Activated CD8-positive, alpha-beta memory T cell treated with anti-CD3 and anti-CD28 coated beads for 24 hours (primary cell): ENCODE data around the gene CD36.
"Not testable (repeated sequence)": the region's sequence is repeated elsewhere in the genome, so short reads cannot be mapped to it uniquely, and the experiment has no call there.

Source experiments
- DNase-seq: peaks from one replicate; pipeline ENCODE4 v3.0.0-alpha.2; 2020

Gene CD36

DNA sequence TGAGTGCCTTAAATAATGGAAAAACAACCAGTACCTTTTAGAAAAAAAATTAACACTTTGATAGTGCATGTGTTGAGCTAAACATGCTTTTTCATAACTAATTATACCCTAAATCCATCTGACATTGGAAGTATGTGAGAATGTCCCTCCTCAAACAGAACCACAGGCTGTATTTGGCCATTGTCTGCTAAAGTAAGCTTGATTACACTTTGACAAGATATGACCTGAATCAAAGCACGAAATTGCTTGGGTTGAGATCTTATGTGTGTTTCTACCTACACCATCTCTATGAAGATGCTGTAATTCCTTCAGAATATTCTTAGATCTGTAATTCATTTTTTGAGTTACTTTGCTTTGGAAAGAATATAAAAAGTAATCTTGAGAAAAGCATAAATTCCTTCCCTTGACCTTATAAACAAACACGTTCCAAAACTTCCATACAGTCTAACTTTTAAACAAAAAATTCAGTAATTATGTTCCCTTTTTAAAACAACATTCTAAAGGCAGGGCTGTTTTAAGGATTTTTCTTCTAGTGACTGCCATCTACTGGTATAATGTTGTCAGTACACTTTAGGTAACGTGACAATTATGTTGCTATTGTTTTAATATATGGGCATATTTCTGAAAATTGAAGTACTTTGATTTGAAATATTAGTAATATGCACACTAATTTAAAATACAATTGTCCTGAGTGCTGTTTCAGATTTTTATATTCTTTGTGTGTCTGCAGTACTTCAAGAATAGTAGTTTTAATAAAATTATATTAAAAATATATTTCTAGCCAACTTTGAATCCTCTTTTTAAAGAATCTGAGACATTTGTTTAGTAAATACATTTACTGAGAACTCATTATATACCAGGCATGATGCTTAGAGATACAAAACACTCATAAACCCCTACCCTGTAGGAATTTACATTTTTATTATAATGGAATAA, 20.9 kb downstream of the CD36 start:
- DNase-seq: no peak

- DNase-seq: no peak
These were observed 22.5 kb downstream of the CD36 start for GRCh38 chr7:80660939-80661338.

DNA sequence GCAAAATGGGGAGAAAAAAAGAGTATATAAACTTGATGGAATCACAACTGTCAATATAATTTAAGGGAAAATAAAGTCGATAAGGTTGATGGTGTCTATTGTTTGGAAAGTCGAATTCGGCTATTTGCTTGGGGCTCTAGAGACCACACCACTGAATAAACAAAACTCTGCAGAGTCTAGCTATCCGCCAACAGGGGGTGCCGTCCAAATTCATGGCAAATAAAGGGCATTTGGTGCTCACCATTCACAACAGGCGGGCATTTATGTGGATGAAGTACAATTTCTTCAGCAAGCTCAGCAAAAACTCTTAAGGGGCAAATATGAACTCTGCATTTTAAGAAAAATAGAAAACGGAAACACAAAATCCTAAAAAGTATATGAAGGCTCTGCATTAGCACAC, 23.3 kb downstream of the CD36 start:
- no peak for DNase-seq

DNA sequence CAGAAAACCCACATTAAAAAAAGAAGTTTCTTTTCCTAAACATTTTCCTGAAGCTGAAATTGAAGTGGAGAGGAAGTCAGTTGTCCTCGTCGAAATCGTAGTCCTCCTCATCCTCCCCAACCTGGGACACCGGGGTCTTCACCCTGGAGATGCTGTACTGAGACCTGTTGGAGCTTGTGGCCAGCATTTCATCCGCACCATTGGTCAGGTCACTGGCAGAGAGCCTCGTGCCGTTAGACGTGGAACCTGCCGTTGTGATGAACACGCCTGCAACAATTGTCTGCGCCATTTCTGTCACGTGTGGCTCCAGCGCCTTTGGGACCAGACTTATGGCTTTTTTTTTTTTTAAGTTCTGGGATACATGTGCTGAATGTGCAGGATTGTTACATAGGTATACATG, 23.8 kb downstream of the CD36 start:
- DNase-seq: no peak

GRCh38 chr7:80665526-80665925, 27.1 kb downstream of the CD36 start:
- no peak for DNase-seq

GRCh38 chr7:80666376-80666775, 27.9 kb downstream of the CD36 start:
- DNase-seq: no peak

DNA sequence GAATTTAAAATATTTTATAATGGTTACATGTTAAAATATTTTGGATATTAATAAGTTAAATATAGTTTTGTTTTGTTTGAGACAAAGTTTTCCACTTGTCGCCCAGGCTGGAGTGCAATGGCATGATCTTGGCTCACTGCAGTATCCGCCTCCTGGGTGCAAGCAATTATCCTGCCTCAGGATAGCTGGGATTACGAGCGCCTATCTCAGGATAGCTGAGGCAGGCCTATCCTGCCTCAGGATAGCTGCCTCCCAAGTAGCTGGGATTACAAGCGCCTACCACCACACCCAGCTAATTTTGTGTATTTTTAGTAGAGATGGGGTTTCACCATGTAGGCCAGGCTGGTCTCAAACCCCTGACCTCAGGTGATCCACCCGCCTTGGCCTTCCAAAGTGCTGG, 30.9 kb downstream of the CD36 start:
- DNase-seq: not testable (repeated sequence)

DNA sequence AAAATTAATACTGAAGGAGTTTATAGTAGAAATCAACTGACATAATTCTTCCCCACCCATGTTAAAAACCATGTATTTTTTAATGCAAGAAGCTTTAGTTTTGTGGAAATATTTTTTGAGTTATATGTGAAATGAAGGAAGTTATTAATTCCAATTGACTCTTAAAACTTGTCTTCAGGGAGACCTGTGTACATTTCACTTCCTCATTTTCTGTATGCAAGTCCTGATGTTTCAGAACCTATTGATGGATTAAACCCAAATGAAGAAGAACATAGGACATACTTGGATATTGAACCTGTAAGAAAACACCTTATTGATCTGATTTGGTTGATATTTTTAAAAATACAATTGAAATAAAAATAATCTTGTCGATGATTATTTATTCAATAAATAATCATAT, 33.3 kb downstream of the CD36 start:
- DNase-seq: no peak

DNA sequence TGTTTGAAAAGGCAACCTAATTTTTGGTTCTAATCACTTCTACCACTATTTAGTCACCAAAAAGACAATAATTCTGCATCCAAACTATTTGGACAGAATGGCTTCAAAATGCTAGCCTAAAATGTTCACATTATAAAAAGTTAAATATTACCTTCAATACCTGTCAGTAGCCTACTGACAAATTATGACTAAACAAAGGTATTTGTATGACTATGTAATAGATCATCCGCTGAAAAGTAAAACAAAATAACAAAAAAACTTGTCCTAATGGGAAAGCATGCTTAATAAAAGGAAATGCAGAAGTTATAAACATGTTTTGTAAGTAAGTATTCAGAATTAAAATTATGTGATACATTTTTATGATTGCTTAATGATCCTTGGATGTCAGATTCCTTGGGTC, 36.6 kb downstream of the CD36 start:
- no peak for DNase-seq

DNA sequence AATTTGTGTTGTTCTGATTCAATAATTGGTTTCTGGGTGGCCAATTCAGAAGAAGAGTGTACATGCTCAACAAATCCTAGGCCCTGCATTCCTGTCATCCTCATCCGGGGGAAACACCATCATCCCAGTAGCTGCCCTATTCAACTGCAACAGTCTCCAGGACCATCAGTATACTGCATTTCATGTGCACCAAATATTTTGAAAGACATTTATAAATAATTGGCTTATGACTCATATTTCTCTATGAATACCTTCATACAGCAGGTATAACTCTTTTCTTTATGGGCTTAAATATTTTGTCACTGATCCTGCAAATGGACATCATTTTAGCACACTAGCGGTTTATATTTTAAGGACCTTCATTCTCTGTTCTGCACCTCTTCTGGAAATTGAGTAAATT, 38.0 kb downstream of the CD36 start:
- no peak for DNase-seq

DNA sequence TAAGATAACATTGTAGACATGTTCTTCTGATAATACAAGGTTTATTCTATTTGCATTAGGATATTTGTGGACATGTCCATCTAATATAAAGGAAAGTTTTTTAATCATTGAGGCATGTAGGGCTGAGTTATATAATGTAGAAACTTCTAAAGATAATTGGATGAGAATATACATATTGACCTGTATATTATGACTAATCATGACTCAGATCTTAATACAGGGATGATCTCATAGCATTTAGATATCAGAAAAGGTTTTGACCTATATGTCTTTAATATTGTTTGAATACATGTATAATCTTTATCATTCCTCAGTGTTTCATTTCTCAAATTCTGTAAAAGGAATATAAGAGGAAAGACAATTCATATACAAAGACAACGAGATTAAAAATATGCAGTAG, 39.2 kb downstream of the CD36 start:
- no peak for DNase-seq

GRCh38 chr7:80678707-80679106, 40.3 kb downstream of the CD36 start:
- DNase-seq: no peak

DNA sequence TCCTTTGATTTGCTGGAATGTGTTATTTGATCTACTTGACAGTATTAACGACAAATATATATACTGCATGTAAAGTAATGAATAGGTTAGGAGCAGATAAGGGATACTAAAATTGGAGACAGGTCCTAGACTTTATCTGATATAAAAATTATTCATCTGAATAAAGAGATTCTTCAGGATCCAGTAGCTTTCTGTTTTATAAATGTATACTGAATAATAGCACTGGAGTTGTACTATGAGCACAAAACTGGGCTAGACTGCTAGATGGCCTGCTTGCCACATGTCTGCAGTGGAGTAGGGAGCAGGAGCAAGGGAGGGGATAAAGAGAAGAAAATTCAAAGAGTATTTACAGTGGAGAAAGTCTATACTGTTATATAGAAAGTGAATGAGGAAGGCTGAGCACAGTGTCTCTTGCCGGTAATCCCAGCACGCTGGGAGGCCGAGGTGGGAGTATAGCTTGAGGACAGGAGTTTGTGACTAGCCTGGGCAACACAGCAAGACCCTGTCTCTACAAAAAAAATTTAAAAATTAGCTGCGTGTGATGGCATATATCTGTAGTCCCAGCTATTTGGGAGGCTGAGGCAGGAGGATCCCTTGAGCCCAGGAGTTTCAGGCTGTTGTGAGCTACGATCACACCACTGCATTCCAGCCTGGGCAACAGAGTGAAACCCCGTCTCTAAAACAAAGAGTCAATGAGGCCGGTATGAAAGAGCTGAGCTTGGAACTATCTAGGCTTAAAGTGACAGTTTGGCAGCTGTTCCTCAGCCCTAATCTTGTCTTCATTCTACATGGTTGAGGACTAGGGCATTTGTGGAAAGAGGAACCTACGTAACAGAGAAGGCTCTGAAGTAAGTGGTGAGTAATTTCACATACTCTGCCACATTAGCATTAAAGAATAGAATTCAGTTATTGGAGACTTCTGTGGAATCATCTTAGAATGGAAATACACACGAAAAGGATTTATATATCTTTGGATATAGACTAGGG, 41.8 kb downstream of the CD36 start:
- DNase-seq: no peak

DNA sequence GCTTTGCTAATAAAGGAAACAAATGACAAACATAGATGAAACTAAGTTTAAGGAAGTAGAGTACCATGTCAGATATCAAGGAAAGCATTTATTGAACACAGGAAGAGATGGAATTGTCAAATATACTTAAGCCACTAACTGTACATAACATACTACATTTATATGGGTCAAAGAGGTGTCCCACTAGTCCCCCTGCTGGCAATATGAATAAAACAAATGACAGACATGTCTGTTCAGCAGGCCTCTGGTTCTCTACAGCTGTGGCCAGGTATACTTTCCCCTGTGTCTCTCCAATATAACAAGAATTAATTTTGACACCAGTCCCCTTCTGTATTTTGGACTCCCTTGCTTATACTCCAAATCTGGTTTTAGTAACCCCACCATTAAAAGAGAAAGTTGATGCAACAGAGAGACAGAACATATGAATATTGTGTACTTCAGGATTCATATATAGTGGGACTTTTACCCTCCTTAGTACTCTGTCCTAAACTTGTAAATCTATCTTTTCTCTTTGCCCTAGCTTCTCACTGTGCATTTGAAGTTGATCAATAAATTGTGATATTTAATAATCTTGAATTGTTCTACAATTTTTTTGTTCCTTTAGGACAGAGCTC, 42.9 kb downstream of the CD36 start:
- DNase-seq: no peak

GRCh38 chr7:80682744-80683143, 44.3 kb downstream of the CD36 start:
- DNase-seq: no peak

DNA sequence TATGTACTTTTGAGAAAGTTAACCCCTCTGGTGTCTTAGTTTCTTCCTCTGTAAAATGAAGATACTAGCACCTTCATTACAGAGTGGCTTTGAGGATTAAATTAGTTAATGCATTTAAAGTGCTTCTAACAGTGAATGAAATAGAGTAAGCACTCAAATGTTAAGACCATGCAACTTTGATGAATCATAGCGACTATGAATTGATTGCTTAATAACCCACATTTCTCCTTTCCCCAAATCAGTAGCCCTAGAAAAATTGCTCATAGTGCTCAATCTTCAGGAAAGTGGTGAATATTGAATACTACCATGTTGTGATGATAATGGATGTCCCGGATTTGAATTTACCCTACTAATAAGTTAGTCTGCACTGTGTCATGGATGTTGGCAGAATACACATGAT, 48.1 kb downstream of the CD36 start:
- DNase-seq: no peak

GRCh38 chr7:80699045-80699638, 60.7 kb downstream of the CD36 start:
- no peak for DNase-seq

- no peak for DNase-seq
These were observed 61.3 kb downstream of the CD36 start for GRCh38 chr7:80699721-80700256.

DNA sequence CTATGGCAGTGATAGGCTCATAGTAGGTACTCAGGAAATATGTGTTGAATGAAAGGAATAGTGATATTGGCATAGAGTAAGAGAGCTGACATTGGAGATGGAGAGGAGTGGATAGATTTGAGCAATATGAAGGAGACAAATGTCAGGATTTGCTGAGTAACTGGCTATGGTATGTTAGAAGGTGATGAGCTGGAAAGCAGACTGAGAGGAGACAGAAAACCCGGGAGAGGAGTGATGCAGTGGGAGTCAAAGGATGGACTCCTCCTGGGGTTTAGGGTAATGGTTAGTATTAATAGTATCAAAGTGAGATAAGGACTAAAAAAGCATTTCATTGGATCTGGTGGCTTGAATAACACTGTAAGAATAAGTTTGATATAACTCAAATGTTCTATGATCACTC, 64.8 kb downstream of the CD36 start:
- DNase-seq: no peak

DNA sequence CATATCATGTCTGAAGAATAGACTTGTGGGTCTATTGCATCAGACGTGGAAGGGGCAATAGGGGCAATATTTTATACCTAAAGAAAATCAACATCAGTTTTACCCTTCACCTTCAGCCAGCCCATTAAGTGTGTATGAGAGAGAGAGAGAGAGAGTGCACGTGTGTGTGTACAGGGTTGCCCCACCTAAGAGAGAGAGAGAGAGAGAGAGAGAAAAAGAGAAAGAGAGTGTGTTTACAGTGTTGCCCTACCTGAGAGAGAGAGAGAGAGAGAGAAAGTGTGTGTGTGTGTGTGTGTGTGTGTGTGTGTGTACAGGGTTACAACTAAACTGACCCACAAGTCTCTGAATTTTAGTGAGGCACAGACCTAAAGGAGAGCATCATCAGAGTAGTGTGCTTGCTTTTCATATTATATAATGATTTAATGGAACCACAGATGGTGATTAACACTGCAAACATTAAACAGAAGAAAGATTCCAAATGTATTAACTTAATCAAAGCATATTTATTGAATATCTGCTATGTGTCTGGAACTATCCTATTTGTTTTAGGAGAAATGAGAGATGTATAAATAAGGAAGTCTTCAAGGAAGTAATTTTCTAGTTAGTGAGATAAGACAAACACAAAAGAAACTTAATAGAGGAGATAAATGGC, 66.8 kb downstream of the CD36 start:
- no peak for DNase-seq

GRCh38 chr7:80707318-80707717, 68.9 kb downstream of the CD36 start:
- no peak for DNase-seq

DNA sequence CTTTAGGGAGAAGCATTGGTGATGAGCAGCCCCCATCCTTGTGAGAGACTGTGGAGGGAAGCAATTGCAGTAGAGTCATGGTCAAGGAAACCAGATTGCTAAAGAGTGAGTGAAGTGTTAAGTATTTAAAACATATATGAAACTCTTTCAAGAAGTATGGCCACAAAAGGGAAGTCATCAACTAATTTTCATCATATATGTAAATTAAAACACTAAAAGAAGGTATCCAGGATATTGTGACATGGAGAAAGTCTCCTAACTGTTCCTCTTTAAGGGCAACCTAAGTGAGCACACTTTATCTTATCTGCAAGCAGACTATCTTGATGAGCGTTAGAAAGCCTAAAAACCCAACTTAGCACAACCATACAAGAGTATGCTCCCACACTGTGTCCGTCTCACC, 69.7 kb downstream of the CD36 start:
- no peak for DNase-seq
